Keratinocyte (primary cell): ENCODE measurements around the gene TMEM59L. TPM values are rescaled to one million over a fixed set of nuclear protein-coding genes. Genes with fewer than 3 reads are reported as not detected.

Experiments
- DNase-seq: peaks from one replicate; pipeline ENCODE4 v3.0.0-alpha.2; 2011; ENCODE audit warnings: low read depth, missing footprints, low spot score
- FAIRE-seq: peaks from 2 replicates; lab custom pipeline; 2011; peaks lifted over from hg19 to GRCh38; lab: Jason Lieb, UNC
- H2AFZ ChIP-seq: 2 replicates; pipeline ENCODE4 v1.6.0; 2012; ENCODE audit warnings: low read length, control low read depth, inconsistent platforms; ENCODE audit not compliant: control insufficient read depth
- H3K27ac ChIP-seq: 2 replicates; pipeline ENCODE4 v1.5.1; 2011; ENCODE audit warnings: low read length; ENCODE audit not compliant: control insufficient read depth, insufficient read depth
- H3K27me3 ChIP-seq: 3 replicates; pipeline ENCODE4 v1.6.0; 2011; ENCODE audit warnings: low read length; ENCODE audit not compliant: control insufficient read depth, insufficient read depth; ENCODE audit errors: extremely low read depth
- H3K36me3 ChIP-seq, 2 experiments: 2 replicates in 1 of 2; 3 replicates in 1 of 2; pipeline ENCODE4 v1.5.1; 2011; ENCODE audit warnings: low read length in 2 of 2, mild to moderate bottlenecking in 1 of 2; ENCODE audit not compliant: control insufficient read depth in 2 of 2, insufficient read depth in 2 of 2; ENCODE audit errors: extremely low read depth in 1 of 2
- H3K4me1 ChIP-seq: 3 replicates; pipeline ENCODE4 v1.5.1; 2011; ENCODE audit warnings: low read length; ENCODE audit not compliant: control insufficient read depth, insufficient read depth; ENCODE audit errors: extremely low read depth
- H3K4me2 ChIP-seq: 3 replicates; pipeline ENCODE4 v1.6.0; 2011; ENCODE audit warnings: low read depth, low read length; ENCODE audit not compliant: control insufficient read depth, insufficient read depth; ENCODE audit errors: extremely low read depth
- H3K4me3 ChIP-seq, 3 experiments: fragments of 200-600 bp in 1 of 3; sonication (generic) in 1 of 3; 2 replicates in 2 of 3; 3 replicates in 1 of 3; pipeline ENCODE4 v1.5.1; 2011 to 2016; ENCODE audit warnings: low read length in 3 of 3, mild to moderate bottlenecking in 3 of 3, control low read depth in 2 of 3, inconsistent platforms in 1 of 3, low read depth in 1 of 3, mixed read lengths in 1 of 3, mixed run types in 1 of 3, moderate library complexity in 1 of 3; ENCODE audit not compliant: control insufficient read depth in 2 of 3, insufficient read depth in 2 of 3; ENCODE audit errors: extremely low read depth in 1 of 3
- H3K79me2 ChIP-seq: 2 replicates; pipeline ENCODE4 v1.6.0; 2012; ENCODE audit warnings: low read length; ENCODE audit not compliant: control insufficient read depth, insufficient read depth
- H3K9ac ChIP-seq: 3 replicates; pipeline ENCODE4 v1.6.0; 2011; ENCODE audit warnings: low read length; ENCODE audit not compliant: control insufficient read depth, insufficient read depth; ENCODE audit errors: extremely low read depth
- H3K9me1 ChIP-seq: 3 replicates; pipeline ENCODE4 v1.6.0; 2011; ENCODE audit warnings: low read length; ENCODE audit not compliant: control insufficient read depth, insufficient read depth; ENCODE audit errors: extremely low read depth
- H3K9me3 ChIP-seq: 2 replicates; pipeline ENCODE4 v1.5.1; 2012; ENCODE audit warnings: low read depth, low read length; ENCODE audit not compliant: control insufficient read depth
- H4K20me1 ChIP-seq: 3 replicates; pipeline ENCODE4 v1.6.0; 2011; ENCODE audit warnings: low read length; ENCODE audit not compliant: control insufficient read depth, insufficient read depth; ENCODE audit errors: extremely low read depth
- EZH2 ChIP-seq: IDR thresholded peaks from one replicate; pipeline ENCODE4 v1.6.1; 2012; ENCODE audit warnings: inconsistent platforms, mild to moderate bottlenecking, low read length, moderate library complexity
- dilution Hi-C: fragments of 300-500 bp; cut with MboI; formaldehyde crosslinking; loops from one replicate; pipeline ENCODE4 v1.7.0; 2020; ENCODE audit warnings: low sequenced_read_pairs; ENCODE audit not compliant: extremely low pct_ligation_motif_present
- polyA plus RNA-seq, 5 experiments: library from polyadenylated mRNA; depleted of rRNA in 3 of 5; stranded (reverse) in 3 of 5; stranded (forward) in 1 of 5; unstranded in 1 of 5; fragments of >200 nt; gene quantifications; 1 replicate in 1 of 5; 2 replicates in 3 of 5; 3 replicates in 1 of 5; pipeline versions ENCODE4 v1.2.1 to v1.2.3, GENCODE V29; 2011 to 2012; ENCODE audit warnings: missing spikeins in 2 of 5, low read depth in 1 of 5, low replicate concordance in 1 of 5
- TF ChIP-seq, protein P1 (sequence below), 3 experiments: IDR thresholded peaks in 1 of 3; conservative IDR thresholded peaks in 1 of 3; optimal IDR thresholded peaks in 1 of 3; 2 replicates in 2 of 3; 3 replicates in 1 of 3; pipeline versions ENCODE3 to v1.5.1; 2011; ENCODE audit warnings: low read length in 3 of 3, mild to moderate bottlenecking in 3 of 3, moderate library complexity in 2 of 3, control low read depth in 1 of 3, inconsistent platforms in 1 of 3; ENCODE audit not compliant: insufficient read depth in 2 of 3; ENCODE audit errors: extremely low read depth in 1 of 3

The TMEM59L gene
- polyA plus RNA-seq, 1 donor (not counting 4 experiments of a cell fraction or from before 2014, with no cell fraction given), result not detected

DNA sequence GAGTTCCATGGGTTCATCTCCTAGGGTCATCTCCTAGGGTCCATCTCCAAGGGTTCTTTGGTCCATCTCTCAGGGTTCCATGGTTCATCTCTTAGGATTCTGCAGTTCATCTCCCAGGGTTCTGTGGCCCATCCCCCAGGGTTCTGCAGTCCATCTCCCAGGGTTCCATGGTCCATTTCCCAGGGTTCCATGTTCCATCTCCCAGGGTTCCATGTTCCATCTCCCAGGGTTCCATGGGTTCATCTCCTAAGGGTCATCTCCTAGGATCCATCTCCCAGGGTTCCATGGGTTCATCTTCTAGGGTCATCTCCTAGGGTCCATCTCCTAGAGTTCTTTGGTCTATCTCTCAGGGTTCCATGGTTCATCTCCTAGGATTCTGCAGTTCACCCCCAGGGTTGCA, 4.9 kb downstream of the TMEM59L start:
- no peak overlapping the region for H3K4me3 ChIP-seq
- H3K27ac ChIP-seq, result no peak overlapping the region
- dilution Hi-C loops, result no loop called here
- H3K79me2 ChIP-seq, result no peaks in the 10 kb centered on the region
- H2AFZ ChIP-seq, result no peak overlapping the region
- DNase-seq (no peak), FAIRE-seq (no peak)
- TF ChIP-seq, protein P1, sequence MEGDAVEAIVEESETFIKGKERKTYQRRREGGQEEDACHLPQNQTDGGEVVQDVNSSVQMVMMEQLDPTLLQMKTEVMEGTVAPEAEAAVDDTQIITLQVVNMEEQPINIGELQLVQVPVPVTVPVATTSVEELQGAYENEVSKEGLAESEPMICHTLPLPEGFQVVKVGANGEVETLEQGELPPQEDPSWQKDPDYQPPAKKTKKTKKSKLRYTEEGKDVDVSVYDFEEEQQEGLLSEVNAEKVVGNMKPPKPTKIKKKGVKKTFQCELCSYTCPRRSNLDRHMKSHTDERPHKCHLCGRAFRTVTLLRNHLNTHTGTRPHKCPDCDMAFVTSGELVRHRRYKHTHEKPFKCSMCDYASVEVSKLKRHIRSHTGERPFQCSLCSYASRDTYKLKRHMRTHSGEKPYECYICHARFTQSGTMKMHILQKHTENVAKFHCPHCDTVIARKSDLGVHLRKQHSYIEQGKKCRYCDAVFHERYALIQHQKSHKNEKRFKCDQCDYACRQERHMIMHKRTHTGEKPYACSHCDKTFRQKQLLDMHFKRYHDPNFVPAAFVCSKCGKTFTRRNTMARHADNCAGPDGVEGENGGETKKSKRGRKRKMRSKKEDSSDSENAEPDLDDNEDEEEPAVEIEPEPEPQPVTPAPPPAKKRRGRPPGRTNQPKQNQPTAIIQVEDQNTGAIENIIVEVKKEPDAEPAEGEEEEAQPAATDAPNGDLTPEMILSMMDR (optimal IDR thresholded peaks at IDR 0.05 in 1 of 3, IDR thresholded peaks at IDR 0.05 in 1 of 3, conservative IDR thresholded peaks at IDR 0.05 in 1 of 3; ENCODE audit: extremely low read depth in 1 of 3, insufficient read depth in 2 of 3, low read length in 3 of 3), result no peak
- no peak for TF ChIP-seq EZH2
- no peak overlapping the region for H3K4me2 ChIP-seq
- no peaks in the 10 kb centered on the region for H3K9me1 ChIP-seq
- H4K20me1 ChIP-seq, result no peaks in the 10 kb centered on the region
- H3K36me3 ChIP-seq, result no peaks in the 10 kb centered on the region
- no peaks in the 10 kb centered on the region for H3K4me1 ChIP-seq
- H3K9ac ChIP-seq, result no peak overlapping the region
- H3K9me3 ChIP-seq, result no peaks in the 10 kb centered on the region
- H3K27me3 ChIP-seq, result peaks cover 22% of the 10 kb centered on the region

DNA sequence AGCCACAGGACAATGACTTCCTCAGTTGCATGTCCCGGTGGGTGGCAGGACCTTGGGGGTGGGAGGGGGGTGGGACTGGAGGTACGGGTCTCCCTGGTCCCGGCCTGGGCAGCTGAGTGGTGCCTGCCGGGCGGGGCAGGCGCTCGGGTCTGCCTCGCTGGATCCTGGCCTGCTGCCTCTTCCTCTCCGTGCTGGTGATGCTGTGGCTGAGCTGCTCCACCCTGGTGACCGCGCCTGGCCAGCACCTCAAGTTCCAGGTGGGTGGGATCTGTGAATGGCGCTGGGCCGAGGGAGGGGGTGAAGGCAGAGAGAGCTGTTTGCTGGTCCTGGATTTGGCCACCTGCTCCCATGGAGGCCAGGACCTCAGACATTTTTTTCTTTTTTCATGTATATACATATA, 5.6 kb downstream of the TMEM59L start:
- DNase-seq (no peak), FAIRE-seq (no peak)
- H3K27ac ChIP-seq, result no peak overlapping the region
- no peak overlapping the region for H2AFZ ChIP-seq
- no peaks in the 10 kb centered on the region for H3K9me3 ChIP-seq
- no peak overlapping the region for H3K4me2 ChIP-seq
- H3K27me3 ChIP-seq, result peaks cover 15% of the 10 kb centered on the region
- no peaks in the 10 kb centered on the region for H3K4me1 ChIP-seq
- no peak overlapping the region for H3K9ac ChIP-seq
- H4K20me1 ChIP-seq, result no peaks in the 10 kb centered on the region
- no peaks in the 10 kb centered on the region for H3K79me2 ChIP-seq
- H3K9me1 ChIP-seq, result no peaks in the 10 kb centered on the region
- H3K36me3 ChIP-seq, result no peaks in the 10 kb centered on the region
- no peak overlapping the region for H3K4me3 ChIP-seq
- no peak for TF ChIP-seq EZH2
- TF ChIP-seq, protein P1 (optimal IDR thresholded peaks at IDR 0.05 in 1 of 3, IDR thresholded peaks at IDR 0.05 in 1 of 3, conservative IDR thresholded peaks at IDR 0.05 in 1 of 3; ENCODE audit: extremely low read depth in 1 of 3, insufficient read depth in 2 of 3, low read length in 3 of 3), result no peak
- dilution Hi-C loops, result no loop called here
